GM12878 (cell line): Measurements from ENCODE around the gene ABCA10. TPM values are rescaled to one million over a fixed set of nuclear protein-coding genes. Genes with fewer than 3 reads are reported as not detected.

Source experiments
- HDAC6 ChIP-seq: fragments of 200-600 bp; sonication (generic); IDR thresholded peaks from one replicate; pipeline ENCODE4 v1.8.0; 2017; ENCODE audit warnings: antibody characterized with exemption; ENCODE audit not compliant: unreplicated experiment
- MXI1 ChIP-seq: fragments of 150-350 bp; IDR thresholded peaks from 2 replicates; pipeline ENCODE4 v1.6.1; 2011; ENCODE audit warnings: low read depth, mild to moderate bottlenecking, inconsistent platforms, low read length, improper control_type of control experiment
- MYB ChIP-seq: fragments of 150-350 bp; IDR thresholded peaks from 2 replicates; pipeline ENCODE4 v1.6.1; 2014; ENCODE audit warnings: mild to moderate bottlenecking, low read depth, low read length, borderline replicate concordance
- RELA ChIP-seq: fragments of 450-650 bp; IDR thresholded peaks from 2 replicates; pipeline ENCODE4 v1.8.0; 2014; ENCODE audit warnings: borderline replicate concordance; ENCODE audit not compliant: partially characterized antibody
- REST ChIP-seq: IDR thresholded peaks from 2 replicates; pipeline ENCODE4 v1.6.1; 2012; ENCODE audit warnings: mild to moderate bottlenecking, low read depth, low read length
- ZNF274 ChIP-seq: IDR thresholded peaks from one replicate; pipeline ENCODE4 v1.8.0; 2011; ENCODE audit not compliant: insufficient read length, insufficient read depth
- ZNF687 ChIP-seq: fragments of 450-650 bp; IDR thresholded peaks from 2 replicates; pipeline ENCODE4 v1.6.1; 2017; ENCODE audit warnings: mild to moderate bottlenecking, moderate library complexity
- polyA plus RNA-seq, 11 experiments: library from polyadenylated mRNA; depleted of rRNA in 4 of 11; unstranded in 6 of 11; stranded (reverse) in 5 of 11; fragments of >200 nt; fragmentation: Nextera tagmentation in 4 of 11; fragmentation: Illumina TruSeq in 1 of 11; extraction: Ambion mirVana in 4 of 11; extraction: Trizol in 1 of 11; gene quantifications; 1 replicate in 1 of 11; 2 replicates in 10 of 11; pipeline versions ENCODE4 v1.2.1 to v1.2.3, GENCODE V29; 2011 to 2016; ENCODE audit warnings: inconsistent platforms in 2 of 11, missing spikeins in 2 of 11, low read depth in 1 of 11
- total RNA-seq, 4 experiments: library from RNA; depleted of rRNA in 3 of 4; stranded (reverse); fragments of >200 nt in 3 of 4; fragmentation: Illumina TruSeq in 1 of 4; extraction: Trizol in 1 of 4; gene quantifications; 2 replicates each; pipeline versions ENCODE4 v1.2.1 to v1.2.3, GENCODE V29; 2013 to 2021

ABCA10 gene
- total and polyA plus RNA-seq, 10 of the 15 experiments (the other 5 are each of a cell fraction or from before 2014, with no cell fraction given) = 0.33 to 3.0 (median 0.83) TPM

GRCh38 chr17:69271023-69271422, 42.4 kb upstream of the ABCA10 start (continued):
- TF ChIP-seq HDAC6 (no peak), ZNF274 (no peak), REST (no peak), MYB (no peak), ZNF687 (no peak), RELA (no peak), MXI1 (no peak)
